AG10803 (cell line): ENCODE data around the gene CDH4.

Source experiments
- DNase-seq: peaks from one replicate; pipeline ENCODE4 v3.0.0; 2010; ENCODE audit warnings: low read depth
- H3K4me3 ChIP-seq: 2 replicates; pipeline ENCODE4 v1.5.1; 2011; ENCODE audit warnings: mild to moderate bottlenecking, low read length, control low read depth
- TF ChIP-seq, protein P1 (sequence below): conservative IDR thresholded peaks from 2 replicates; pipeline ENCODE4 v1.5.1; 2011; ENCODE audit warnings: mild to moderate bottlenecking, low read length, control low read depth, inconsistent platforms

CDH4 gene

DNA sequence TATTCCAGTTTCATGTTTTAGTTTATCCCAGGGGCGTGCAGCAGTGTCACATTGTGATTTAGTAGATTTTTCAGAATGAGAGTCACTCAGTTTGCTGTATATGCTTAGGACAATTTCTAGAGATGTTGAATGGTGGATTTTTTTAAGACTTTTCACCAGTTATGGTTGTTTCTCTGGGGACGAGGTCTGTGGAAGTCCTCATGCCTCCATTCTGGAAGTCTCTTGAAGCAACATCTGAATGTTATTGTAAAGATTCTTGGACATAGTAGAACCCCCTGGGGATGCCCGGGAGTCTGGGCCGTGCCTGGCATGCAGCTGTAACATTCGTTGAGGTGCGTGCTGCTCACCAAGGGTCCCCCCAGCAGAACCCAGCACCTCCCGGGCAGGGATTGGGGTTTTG is 341.5 kb downstream of the CDH4 start:
- DNase-seq: no peak
- H3K4me3 ChIP-seq: no peak overlapping the region
- TF ChIP-seq, protein P1, sequence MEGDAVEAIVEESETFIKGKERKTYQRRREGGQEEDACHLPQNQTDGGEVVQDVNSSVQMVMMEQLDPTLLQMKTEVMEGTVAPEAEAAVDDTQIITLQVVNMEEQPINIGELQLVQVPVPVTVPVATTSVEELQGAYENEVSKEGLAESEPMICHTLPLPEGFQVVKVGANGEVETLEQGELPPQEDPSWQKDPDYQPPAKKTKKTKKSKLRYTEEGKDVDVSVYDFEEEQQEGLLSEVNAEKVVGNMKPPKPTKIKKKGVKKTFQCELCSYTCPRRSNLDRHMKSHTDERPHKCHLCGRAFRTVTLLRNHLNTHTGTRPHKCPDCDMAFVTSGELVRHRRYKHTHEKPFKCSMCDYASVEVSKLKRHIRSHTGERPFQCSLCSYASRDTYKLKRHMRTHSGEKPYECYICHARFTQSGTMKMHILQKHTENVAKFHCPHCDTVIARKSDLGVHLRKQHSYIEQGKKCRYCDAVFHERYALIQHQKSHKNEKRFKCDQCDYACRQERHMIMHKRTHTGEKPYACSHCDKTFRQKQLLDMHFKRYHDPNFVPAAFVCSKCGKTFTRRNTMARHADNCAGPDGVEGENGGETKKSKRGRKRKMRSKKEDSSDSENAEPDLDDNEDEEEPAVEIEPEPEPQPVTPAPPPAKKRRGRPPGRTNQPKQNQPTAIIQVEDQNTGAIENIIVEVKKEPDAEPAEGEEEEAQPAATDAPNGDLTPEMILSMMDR: no peak

DNA sequence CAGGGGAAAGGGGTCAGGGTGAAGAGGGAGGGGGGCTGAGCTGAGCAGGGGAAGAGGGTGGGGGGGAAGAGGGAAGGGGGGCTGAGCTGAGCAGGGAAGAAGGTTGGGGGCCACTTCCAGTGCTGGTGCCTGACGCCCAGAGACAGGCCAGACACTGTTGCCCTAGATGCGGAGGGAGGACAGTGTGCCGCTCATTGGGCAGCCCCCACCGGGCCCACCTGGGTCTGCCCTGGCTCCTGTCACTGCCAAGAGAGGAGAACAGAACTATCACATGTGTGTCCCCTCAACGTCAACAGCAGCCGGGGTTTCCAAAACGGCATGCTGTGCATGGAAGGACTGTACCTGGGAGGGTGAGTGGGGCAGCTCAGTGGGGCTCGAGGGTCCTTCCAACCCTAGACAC is 342.1 kb downstream of the CDH4 start:
- TF ChIP-seq, protein P1: no peak
- no peak overlapping the region for H3K4me3 ChIP-seq
- DNase-seq: no peak

DNA sequence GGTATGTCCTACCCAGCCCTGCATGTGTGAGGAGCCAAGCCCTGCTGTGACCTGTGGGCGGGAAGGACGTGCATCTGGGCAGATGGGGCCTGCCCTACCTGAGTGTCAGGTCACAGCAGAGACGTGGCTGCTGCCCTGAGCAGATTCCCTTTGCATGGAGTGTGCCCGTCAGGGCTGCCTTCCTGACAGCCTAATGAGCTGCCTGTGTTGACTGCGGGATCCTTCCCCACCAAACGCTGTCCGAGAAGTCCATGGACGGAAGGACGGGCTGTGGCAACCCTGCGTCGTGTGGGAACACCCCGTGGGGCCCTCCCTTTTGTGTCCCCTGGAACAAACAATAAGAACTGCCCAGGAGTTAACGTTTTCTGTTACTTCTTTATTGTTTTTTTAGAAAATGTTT is 343.2 kb downstream of the CDH4 start:
- TF ChIP-seq, protein P1: no peak
- H3K4me3 ChIP-seq: no peak overlapping the region
- no peak for DNase-seq

DNA sequence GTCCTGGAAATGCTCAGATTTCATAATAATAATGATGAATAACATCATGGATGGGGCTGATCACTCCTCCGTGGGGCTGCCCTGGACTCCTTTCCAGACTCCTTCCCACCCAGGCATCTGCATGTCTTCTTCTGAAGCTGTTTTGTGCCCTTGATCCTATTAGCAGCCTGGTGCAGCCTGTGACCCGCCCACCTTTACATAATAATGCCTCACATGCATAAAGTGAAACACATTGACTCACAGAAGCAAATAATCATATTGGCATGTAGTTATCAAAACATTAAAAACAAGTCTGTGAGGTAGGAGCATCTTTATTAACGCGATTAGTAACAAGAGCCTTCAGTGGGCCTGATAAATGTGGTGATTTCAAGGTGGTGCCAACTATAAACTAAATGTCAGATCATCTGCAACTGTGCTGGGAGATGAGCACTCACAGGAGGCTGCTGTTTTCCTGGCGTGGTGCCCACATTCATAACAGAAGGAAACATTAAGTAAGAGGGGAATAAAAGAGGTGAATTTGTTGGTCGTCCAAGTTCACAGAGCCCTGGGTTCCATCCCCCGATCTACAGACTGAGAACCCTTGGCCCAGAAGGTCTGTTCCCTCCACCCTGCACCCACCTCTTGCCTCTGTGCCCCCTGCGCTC is 344.7 kb downstream of the CDH4 start:
- H3K4me3 ChIP-seq: no peak overlapping the region
- TF ChIP-seq, protein P1: no peak
- DNase-seq: no peak

DNA sequence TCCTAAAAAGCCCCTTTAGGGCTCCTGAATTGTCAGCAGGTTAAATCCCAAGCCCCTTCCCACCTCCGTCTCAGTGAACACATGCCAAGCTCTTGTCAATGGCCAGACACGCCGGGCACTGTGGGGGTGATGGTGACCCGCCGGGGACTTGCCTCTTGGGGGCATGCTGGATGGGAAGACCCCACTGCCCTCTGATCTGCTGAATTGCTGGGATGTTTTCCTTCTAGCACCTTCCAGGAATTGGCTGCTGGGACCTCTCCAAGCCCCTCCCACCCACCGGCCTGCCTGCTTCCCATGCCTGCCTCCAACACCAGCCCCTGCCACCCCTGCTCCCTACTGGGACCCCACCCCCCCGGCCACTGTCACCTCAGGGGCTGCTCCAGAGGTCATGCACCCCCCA is 345.9 kb downstream of the CDH4 start:
- no peak for DNase-seq
- TF ChIP-seq, protein P1: no peak
- H3K4me3 ChIP-seq: no peak overlapping the region

DNA sequence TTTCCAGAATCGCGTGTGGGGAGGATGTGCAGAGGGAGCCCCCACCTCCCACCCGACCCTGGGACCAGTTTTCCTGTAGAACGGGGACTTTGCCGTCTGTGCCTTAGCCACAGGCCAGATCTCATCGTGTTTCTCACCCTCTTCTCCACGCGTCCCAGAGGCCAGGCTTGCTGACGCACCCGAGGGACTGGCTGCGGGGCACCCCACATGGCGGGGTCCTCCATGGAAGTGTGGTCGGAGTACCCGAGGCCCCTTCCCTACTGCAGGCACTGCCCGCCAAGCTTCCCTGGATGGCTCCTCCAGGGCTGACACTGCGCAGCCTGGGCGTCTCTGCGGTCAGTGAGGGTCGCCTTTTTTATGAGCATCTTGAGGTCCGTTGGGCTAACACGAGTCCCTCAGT is 346.5 kb downstream of the CDH4 start:
- no peak overlapping the region for H3K4me3 ChIP-seq
- DNase-seq: no peak
- TF ChIP-seq, protein P1: no peak

DNA sequence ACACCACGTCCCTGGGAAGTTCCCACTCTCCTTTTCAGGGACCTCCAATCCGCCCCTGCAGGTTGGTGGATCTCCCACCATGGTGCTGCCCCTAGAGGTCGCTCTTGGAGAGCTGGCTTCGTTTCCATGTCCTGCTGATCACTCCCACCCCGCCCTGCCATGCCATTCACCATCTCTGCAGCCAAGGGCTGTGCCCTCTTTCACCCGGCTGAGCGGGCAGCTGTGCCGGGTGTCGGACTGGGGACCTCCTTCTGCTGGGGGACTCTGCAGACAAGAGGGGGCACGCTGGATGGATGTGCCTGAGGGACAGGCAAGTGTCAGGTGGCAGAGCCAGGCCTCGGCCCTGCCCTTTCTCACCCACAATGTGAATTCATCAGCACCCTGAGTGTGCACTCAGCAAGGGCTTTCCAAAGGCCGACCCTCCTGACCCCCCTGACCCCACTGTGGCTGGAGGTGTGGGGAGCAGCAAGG is 347.0 kb downstream of the CDH4 start:
- DNase-seq: no peak
- TF ChIP-seq, protein P1: no peak
- no peak overlapping the region for H3K4me3 ChIP-seq
